Activated naive CD4-positive, alpha-beta T cell treated with anti-CD3 and anti-CD28 coated beads, Interleukin-2, amount 50 U/mL, for 72 hours (primary cell): ENCODE measurements around the gene CFAP68. TPM values are rescaled to one million over a fixed set of nuclear protein-coding genes. Genes with fewer than 3 reads are reported as not detected.
A peak's percentile ranks its signal among the peaks of the same experiment; 100 is the strongest.

Experiments used
- ATAC-seq, 2 donors: fragments of 150-1000 bp; cut with Tn5 transposase; 2 replicates each; pipeline ENCODE4 v1.10.0; 2021; ENCODE audit warnings: mild to moderate bottlenecking in 2 of 2, moderate library complexity in 2 of 2
- DNase-seq, 2 donors: peaks; one replicate each; pipeline ENCODE4 v3.0.0; 2021 to 2022; ENCODE audit warnings: low spot score in 2 of 2
- H3K27ac Mint-ChIP-seq, 2 donors: one replicate each; pipeline ENCODE4 v1.8.0; 2022; ENCODE audit warnings: mild to moderate bottlenecking in 2 of 2, mixed read lengths in 2 of 2
- H3K36me3 Mint-ChIP-seq, 2 donors: one replicate each; pipeline ENCODE4 v1.8.0; 2022; ENCODE audit warnings: mixed read lengths in 2 of 2
- H3K9me3 Mint-ChIP-seq, 2 donors: one replicate each; pipeline ENCODE4 v1.8.0; 2022; ENCODE audit warnings: mixed read lengths in 2 of 2
- total RNA-seq, 2 donors: library from RNA; stranded (reverse); gene quantifications; one replicate each; pipeline ENCODE4 v1.2.3, GENCODE V29; 2022

Gene CFAP68
- total RNA-seq, 2 donors from 2014 or later = 30.8 to 35.7 TPM

DNA sequence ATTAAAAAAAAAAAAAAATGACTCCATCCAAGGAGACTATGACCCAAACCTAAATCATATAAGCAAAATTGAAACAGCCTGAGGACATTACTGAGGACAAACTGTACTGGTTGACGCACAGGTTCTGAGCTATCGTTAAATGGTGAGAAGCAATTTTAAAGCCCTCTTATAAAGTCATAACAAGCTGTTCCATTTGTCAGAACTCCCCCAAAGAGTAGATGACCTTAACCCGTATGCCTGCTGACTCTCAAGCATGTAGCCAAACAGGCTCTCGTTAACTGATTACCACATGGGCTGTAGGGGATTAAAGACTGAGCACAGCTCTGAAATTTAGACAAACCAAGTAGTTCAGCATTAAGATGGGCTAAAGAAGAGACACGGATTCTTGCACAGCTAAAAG, 30.0 kb downstream of the CFAP68 start:
- no peak for ATAC-seq

DNA sequence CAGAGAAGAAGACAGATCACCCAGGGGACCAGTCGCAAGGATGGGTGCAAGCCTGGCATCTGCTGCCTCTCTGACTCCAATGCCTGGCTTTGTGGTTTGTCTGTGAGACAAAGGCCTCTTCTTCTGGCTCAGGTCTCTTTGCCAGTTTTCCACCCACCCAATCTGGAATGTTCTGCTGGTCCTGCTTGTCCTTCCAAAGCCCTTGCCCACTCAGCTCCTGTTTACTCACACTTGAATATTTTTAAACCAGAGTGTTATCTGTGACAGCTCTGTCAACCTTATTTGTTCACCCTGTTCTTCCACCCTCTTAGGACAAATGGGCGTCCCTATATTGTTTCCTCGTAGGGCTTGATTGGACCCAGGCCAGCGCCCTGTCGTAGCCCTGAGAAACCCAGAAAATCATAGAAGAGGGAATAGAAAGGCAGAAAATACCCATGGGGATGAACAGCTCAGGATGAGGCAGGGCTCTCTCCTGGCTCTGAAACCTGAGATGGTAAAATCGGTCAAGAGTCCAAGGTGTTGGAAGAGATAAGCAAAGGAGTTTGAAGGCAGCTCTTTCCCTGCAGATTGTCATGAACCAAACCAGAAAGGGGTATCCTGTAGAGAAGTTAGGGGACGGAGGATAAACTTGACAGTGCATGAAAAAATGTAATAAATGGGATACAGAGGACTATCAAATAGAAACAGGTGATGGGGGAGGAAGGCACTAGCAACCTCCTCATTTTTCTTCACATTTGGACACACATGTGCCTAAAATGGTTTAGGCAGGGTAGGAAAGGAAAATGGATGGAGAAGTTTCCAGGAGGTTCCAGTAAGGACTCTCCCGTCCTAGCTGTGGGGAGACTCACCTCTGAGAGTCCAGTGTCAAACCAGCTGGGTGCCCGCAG, 31.6 kb downstream of the CFAP68 start:
- Mint-ChIP-seq H3K36me3 (no peaks in the 10 kb centered on the region), H3K9me3 (no peaks in the 10 kb centered on the region)
- no peak for ATAC-seq

More for the DNA sequence above, 30.0 kb downstream of the CFAP68 start:
- DNase-seq = no peak
- Mint-ChIP-seq H3K9me3 (no peaks in the 10 kb centered on the region), H3K36me3 (peaks cover 0 to 5% of the 10 kb centered on the region in 2 donors), H3K27ac (no peak overlapping the region)

DNA sequence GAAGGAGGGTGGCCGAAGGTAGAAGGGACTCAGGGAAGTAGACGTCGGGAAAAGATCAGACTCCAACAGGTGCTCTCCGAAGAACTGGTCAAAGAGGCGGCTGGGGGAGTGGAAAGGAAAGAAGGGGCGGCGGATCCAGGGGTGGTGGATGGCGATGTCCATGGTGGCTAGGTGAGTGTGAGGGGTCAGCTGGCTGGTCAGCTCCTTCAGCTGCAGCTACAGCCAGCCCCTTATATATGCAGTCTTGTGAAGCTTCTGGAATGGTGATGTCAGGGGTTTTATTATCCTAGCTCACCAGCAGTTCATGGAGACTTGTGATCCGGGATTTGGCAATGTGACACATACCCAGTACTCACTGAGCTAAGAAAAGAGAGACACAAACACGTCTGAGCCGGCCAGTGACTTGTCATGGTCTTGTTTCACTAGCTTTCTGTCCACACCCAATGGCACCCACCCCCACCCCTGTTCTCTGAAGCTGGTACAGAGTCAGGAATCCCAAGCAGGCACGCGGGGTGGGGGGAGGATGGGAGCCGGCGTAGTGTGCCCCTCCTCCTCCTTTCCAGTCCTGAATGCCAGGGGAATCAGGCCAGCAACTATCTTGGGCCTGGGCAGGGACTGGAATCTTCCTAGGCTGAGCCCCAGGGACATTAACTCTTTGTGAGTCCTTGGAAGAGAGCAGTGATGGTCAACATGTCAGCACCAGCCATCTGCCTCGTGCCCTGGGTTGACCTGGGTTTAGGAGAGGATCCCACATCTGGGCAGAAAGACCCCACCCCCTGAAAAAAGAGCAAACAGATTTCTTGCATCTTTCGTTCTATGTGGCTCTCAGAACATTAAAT, 32.4 kb downstream of the CFAP68 start, which contains the start of gene CRYAB:
Gene CRYAB, minus strand, starts transcription at position 208 of the 839 bp plus-strand sequence. Its CDS starts 46 bp downstream, at position 162.
- H3K36me3 Mint-ChIP-seq = no peaks in the 10 kb centered on the region
- no peak for DNase-seq

More for the DNA sequence above, 31.6 kb downstream of the CFAP68 start:
- DNase-seq = no peak
- H3K27ac Mint-ChIP-seq = peak overlapping the region in 1 of 2 donors; percentile 24

DNA sequence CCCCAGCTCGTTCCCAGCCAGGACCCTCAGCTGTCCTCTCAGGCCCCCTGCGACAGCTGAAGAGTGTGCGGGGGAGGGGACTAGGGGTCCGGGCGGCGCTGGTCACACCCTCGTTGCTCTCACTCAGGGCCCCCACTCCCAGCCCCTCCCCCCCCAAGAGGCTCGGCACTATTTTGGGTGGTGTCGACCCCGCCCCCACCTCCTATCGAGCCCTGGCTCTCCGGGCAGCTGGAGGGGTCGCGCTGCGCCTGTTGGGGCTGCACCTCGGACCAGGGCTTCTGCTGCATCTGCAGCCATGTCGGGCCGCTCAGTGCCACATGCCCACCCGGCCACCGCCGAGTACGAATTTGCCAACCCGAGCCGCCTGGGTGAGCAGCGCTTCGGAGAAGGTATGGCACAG, 33.2 kb downstream of the CFAP68 start, which contains the start of gene HSPB2:
Gene HSPB2, plus strand, starts transcription at position 200 of the 400 bp plus-strand sequence. Its CDS starts 96 bp downstream, at position 296.
- Mint-ChIP-seq H3K36me3 (no peaks in the 10 kb centered on the region), H3K9me3 (no peaks in the 10 kb centered on the region), H3K27ac (no peak within 1 kb of the TSS)
- no peak for ATAC-seq
- no peak for DNase-seq

More for the DNA sequence above, 32.4 kb downstream of the CFAP68 start, which contains the start of gene CRYAB:
- H3K9me3 Mint-ChIP-seq = no peaks in the 10 kb centered on the region
- H3K27ac Mint-ChIP-seq = peak within 1 kb of the TSS in 1 of 2 donors; percentile 24
- no peak for ATAC-seq

DNA sequence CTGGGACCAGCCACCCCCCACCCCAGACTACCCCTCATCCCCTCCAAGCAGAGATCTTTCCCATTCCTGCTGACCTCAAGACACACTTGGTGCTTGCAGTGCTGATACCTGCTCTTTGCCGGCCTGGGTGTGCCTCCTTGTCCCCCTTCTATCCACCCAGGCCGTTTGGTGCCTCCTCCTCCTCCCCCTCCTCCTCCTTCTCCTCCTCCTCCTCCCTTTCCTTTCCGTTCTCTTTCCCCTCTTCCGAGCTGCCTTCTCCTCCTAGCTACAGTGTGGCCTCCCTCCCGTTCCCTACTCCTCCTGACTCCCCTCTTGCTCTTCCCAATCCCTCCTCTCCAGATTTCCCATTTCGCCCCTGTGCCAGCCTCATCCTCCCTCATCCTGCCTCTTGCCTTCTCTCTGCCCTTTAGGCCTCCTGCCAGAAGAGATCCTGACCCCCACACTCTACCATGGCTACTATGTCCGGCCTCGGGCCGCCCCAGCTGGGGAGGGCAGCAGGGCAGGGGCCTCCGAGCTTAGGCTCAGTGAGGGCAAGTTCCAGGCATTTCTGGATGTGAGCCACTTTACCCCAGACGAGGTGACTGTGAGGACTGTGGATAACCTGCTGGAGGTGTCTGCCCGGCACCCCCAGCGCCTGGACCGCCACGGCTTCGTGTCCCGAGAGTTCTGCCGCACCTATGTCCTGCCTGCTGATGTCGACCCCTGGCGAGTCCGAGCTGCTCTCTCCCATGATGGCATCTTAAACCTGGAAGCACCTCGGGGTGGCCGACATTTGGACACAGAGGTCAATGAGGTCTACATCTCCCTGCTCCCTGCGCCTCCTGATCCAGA, 33.9 kb downstream of the CFAP68 start:
- Mint-ChIP-seq H3K36me3 (no peaks in the 10 kb centered on the region), H3K27ac (no peak overlapping the region), H3K9me3 (no peaks in the 10 kb centered on the region)
- ATAC-seq (no peak), DNase-seq (no peak)

DNA sequence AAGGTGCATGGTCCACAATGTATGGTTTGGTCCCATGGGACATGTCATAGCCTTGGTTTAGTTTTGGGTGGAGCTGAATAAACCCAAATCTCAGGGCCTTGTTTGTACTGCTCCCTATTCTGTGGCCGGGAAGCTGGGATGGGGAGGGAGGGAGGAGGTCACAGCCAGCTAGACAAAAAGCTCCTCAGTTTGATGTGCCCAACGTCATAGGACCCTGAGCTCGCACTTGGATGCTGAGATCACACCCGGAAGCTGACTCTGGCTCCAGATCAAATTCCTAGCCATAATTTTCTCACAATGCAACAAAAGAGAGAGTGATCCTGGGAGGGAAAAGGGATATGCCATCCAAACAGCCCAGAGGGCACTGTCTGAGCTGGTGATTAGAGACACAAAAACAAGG, 34.7 kb downstream of the CFAP68 start:
- no peak for ATAC-seq
- no peak for DNase-seq
- H3K9me3 Mint-ChIP-seq = no peaks in the 10 kb centered on the region
- no peaks in the 10 kb centered on the region for H3K36me3 Mint-ChIP-seq
- H3K27ac Mint-ChIP-seq = no peak overlapping the region

DNA sequence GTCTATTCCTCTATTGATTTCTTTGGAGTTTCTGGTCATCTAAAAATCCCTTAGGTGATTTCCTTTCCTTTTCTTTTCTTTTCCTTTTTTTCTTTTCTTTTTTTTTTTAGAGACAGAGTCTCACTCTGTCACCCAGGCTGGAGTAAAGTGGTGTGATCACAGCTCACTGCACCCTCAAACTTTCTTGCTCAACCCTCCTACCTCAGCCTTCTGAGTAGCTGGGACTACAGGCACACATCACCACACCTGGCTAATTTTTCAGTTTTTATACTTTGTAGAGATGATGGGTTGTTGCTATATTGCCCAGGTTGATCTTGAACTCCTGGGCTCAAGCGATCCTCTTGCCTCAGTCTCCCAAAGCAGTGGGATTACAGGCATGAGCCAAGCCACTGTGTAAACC, 37.4 kb downstream of the CFAP68 start:
- DNase-seq (no peak), ATAC-seq (no peak)
- no peaks in the 10 kb centered on the region for H3K9me3 Mint-ChIP-seq

DNA sequence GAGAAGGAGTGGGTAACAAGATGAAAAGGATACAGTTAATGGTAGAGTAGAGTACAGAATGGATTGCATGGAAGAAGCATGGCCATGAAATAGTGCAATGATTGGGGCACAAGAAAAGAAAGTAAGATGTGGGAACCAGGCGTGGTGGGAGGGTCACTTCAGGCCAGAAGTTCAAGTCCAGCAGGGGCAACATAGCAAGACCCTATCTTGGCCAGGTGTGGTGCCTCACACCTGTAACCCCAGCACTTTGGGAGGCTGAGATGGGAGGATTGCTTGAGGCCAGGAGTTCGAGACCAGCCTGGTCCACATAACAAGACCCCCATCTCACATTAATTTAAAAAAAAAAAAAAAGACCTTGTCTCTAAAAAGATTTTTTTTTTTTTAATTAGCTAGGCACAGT, 38.0 kb downstream of the CFAP68 start:
- ATAC-seq (no peak), DNase-seq (no peak)
- no peak overlapping the region for H3K27ac Mint-ChIP-seq
- no peaks in the 10 kb centered on the region for H3K36me3 Mint-ChIP-seq
- H3K9me3 Mint-ChIP-seq = no peaks in the 10 kb centered on the region

More for the DNA sequence above, 37.4 kb downstream of the CFAP68 start:
- Mint-ChIP-seq H3K36me3 (no peaks in the 10 kb centered on the region), H3K27ac (no peak overlapping the region)

DNA sequence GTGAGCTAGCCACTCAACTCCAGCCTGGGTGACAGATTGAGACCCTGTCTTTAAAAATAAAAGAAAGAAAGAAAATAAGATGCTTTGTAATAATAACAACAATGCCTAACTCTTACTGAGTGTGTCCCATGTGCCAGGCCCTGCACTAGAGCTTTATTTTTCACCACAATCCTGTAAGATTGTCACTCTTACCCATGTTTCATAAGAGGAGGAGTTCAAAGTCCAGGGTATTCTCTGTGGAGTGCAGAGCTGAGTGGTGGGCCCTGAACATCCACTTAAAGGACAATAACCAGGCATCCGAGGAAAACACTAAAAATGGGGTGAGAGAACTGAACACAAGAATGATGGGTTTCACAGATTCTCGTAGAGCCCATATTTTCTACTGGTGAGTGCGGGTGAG, 38.4 kb downstream of the CFAP68 start:
- ATAC-seq (no peak), DNase-seq (no peak)
- H3K9me3 Mint-ChIP-seq = no peaks in the 10 kb centered on the region
- no peaks in the 10 kb centered on the region for H3K36me3 Mint-ChIP-seq
- H3K27ac Mint-ChIP-seq = no peak overlapping the region

DNA sequence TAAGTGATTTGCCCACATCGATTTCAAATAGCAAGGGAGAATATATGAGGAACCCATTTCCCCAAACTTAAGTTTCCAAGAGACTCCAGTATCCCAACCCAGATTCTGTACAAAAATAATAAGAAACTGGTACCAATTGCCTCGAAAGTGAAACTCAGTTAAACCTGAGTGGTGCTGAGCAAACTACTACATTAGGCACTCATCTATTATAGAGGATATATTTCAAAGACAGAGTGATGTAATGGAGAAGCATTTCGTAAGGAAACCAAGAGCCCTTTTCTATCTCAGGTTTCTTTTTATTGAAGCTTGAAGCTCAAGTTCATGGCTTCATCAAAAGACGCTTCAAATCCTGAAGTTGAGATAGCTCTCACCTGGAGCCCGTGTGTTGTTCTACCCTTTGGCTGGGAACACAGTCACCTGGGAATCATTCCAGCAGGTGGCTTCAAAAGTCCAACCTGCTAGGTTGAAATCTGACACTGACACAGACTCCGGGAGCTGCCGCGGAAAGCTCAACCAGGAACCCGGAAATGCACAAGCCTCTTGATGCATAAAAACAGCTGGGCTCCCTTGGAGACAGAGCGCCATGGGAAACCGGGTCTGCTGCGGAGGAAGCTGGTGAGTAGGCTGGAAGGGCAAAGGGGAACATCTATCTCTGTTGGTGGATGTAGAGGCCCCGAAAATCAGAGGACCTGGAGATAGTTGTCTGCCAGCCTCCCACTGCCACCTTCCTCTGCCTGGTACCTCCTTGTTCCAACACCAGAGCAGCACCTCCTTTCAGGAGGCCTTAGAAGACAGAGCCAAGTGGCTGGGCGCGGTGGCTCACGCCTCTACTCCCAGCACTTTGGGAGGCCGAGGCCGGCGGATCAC, 39.3 kb downstream of the CFAP68 start, which contains the start of gene C11orf52:
Gene C11orf52, plus strand, starts transcription at position 524 of the 867 bp plus-strand sequence. Its CDS starts 60 bp downstream, at position 584.
- no peak within 1 kb of the TSS for H3K27ac Mint-ChIP-seq
- DNase-seq (no peak), ATAC-seq (no peak)
- H3K36me3 Mint-ChIP-seq = no peaks in the 10 kb centered on the region
- no peaks in the 10 kb centered on the region for H3K9me3 Mint-ChIP-seq

DNA sequence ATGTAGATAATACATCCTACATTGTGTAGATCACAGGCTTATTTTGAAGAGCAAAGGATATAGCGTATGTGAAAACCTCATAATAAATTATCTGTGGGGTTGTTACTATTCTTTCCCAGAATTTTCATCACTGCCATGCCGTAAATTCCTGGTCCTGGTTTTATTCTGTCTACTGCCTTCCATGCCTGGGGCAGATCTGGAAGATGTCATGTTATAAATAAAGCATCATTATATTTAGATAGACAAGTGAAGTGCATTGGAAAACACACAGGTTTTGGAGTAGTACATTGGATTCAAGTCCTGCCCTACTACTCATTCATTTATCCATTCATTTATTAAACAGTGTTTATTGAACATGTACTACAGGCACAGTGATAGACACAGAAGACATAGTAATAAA, 41.6 kb downstream of the CFAP68 start:
- ATAC-seq = no peak
- Mint-ChIP-seq H3K27ac (no peak overlapping the region), H3K9me3 (no peaks in the 10 kb centered on the region), H3K36me3 (no peaks in the 10 kb centered on the region)
- DNase-seq = no peak

DNA sequence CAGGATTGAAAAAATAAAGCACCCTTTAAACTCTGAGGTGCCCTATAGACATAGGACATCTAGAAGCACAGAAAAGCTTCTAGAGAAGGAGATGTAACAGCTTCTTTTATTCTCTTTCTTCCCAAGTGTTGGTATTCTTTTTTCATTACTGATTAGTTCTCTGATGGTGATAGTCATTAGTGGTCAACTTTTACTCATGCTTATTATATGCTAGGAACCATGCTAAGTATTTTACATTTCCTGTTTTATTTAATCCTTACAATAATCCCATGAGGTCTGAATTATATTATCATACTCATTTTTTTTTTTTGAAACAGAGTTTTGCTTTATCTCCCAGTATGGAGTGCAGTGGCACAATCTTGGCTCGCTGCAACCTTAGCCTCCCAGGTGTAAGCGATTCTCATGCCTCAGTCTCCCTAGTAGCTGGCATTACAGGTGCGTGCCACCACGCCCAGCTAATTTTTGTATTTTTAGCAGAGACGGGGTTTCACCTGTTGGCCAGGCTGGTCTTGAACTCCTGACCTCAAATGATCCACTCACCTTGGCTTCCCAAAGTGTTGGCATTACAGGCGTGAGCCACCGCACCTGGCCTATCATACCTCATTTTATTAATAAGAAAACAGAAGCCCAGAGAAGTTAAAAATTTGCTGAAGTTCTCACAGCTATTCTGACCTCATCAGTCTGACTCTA, 42.3 kb downstream of the CFAP68 start:
- DNase-seq = no peak
- Mint-ChIP-seq H3K36me3 (no peaks in the 10 kb centered on the region), H3K9me3 (no peaks in the 10 kb centered on the region), H3K27ac (no peak overlapping the region)
- ATAC-seq = no peak

DNA sequence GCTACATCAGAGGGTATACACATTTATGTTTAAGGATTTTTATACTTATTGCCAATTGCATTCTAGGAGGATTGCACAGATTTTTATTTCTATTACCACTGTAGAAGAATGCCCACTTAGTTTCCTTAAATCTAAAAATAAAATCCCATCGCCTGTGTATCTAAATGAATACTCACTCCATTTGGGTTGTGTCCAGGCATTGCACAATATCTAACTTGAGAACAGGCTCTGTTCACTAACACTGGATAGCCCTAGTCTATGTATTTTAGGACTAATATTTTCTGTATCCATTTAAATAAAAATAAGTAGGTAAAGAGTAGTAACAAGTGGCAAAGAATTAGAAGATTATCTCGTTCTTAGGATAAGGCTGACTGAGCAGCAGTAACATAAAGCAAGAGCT, 43.5 kb downstream of the CFAP68 start:
- ATAC-seq (no peak), DNase-seq (no peak)
- H3K27ac Mint-ChIP-seq = peak overlapping the region in 1 of 2 donors; percentile 2
- H3K36me3 Mint-ChIP-seq = no peaks in the 10 kb centered on the region
- no peaks in the 10 kb centered on the region for H3K9me3 Mint-ChIP-seq

DNA sequence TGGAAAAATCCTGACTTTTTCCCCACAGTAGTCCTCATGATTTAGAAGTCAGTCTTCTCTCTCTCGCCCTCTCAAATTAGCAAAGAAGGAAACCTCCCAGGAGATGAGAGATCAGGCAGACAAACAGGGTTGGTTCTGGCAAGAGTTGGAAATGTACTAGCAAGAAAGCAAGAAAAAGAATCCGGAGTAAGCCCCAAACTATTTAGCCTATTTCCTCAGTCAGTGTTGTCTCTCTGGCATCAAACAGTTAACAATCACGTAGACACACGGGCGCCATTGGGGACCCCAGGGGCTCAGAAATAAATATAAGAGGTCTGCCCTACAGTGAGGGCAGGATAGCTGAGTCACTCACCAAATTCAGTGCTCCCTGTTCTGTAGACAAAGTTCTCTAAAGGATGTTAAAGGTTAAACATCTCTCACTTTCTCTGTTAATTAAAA, 44.0 kb downstream of the CFAP68 start:
- Mint-ChIP-seq H3K27ac (peak overlapping the region; percentile 2 to 15), H3K36me3 (no peaks in the 10 kb centered on the region), H3K9me3 (no peaks in the 10 kb centered on the region)

DNA sequence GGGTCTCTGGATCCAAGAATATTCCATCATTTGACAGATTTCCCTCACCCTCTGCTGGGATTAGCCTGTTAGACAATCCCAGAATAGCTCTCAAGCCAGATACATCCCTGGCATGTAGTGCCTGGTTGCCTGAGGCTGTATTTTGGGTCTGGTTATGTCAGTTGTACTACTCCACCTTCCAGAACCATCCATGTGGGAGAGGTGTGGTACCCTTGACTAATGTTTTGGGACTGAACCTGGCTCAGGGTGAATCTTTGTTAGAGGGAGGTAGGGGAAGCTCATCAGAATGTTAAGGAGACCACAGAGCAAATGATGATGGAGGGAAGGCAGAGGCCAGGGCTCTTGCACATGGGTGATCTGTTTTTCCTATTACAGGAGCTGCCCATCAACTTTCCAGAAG, 44.6 kb downstream of the CFAP68 start:
- no peaks in the 10 kb centered on the region for H3K36me3 Mint-ChIP-seq
- peak overlapping the region in 1 of 2 donors; percentile 2 for H3K27ac Mint-ChIP-seq
- ATAC-seq (no peak), DNase-seq (no peak)
- no peaks in the 10 kb centered on the region for H3K9me3 Mint-ChIP-seq

More for the DNA sequence above, 44.0 kb downstream of the CFAP68 start:
- no peak for DNase-seq
- ATAC-seq = no peak
